PC-3 (cell line): ENCODE measurements around the gene PEX11G. TPM values are rescaled to one million over a fixed set of nuclear protein-coding genes. Genes with fewer than 3 reads are reported as not detected.

Source experiments
- ATAC-seq: fragments of 200-7000 bp; cut with Tn5 transposase; 2 replicates; pipeline ENCODE4 v1.9.1; 2020; ENCODE audit warnings: mild to moderate bottlenecking, moderate library complexity
- BruUV-seq: library from RNA; stranded (reverse); fragments of 400-500 nt; replicated peaks from 2 replicates; lab custom pipeline; 2021; lab: Mats Ljungman, UMichigan
- CTCF ChIA-PET: fragments of 300-600 bp; sonication (Branson Sonifier 250); formaldehyde crosslinking; loops from one replicate; lab custom pipeline; 2022; ENCODE audit warnings: antibody characterized with exemption; lab: Charles Lee
- POLR2A ChIA-PET: fragments of 300-600 bp; sonication (Branson Sonifier 250); formaldehyde crosslinking; loops from one replicate; lab custom pipeline; 2022; ENCODE audit warnings: antibody characterized with exemption; ENCODE audit not compliant: unreplicated experiment; lab: Charles Lee
- DNase-seq: peaks from one replicate; pipeline ENCODE4 v3.0.0-alpha.2; 2015
- H2AFZ ChIP-seq: fragments of 300-600 bp; sonication (generic); 2 replicates; pipeline ENCODE4 v1.6.0; 2016; ENCODE audit warnings: antibody characterized with exemption, low read length
- H3F3A ChIP-seq: fragments of 300-600 bp; sonication (generic); one replicate; pipeline ENCODE4 v1.6.0; 2017; ENCODE audit warnings: antibody characterized with exemption, low read length, control low read depth, mild to moderate bottlenecking; ENCODE audit not compliant: unreplicated experiment
- H3K27ac ChIP-seq: fragments of 300-600 bp; sonication (generic); 2 replicates; pipeline ENCODE4 v1.5.1; 2016; ENCODE audit warnings: mild to moderate bottlenecking, low read length
- H3K27me3 ChIP-seq: fragments of 300-600 bp; sonication (generic); 2 replicates; pipeline ENCODE4 v1.6.1; 2016; ENCODE audit warnings: low read length, mixed read lengths
- H3K36me3 ChIP-seq: fragments of 300-600 bp; sonication (generic); 2 replicates; pipeline ENCODE4 v1.6.1; 2016; ENCODE audit warnings: low read depth, mixed run types, low read length, mixed read lengths
- H3K4me1 ChIP-seq: fragments of 300-600 bp; sonication (generic); 2 replicates; pipeline ENCODE4 v1.5.1; 2016; ENCODE audit warnings: low read length; ENCODE audit not compliant: insufficient read depth
- H3K4me2 ChIP-seq: fragments of 300-600 bp; sonication (generic); 2 replicates; pipeline ENCODE4 v1.6.0; 2016; ENCODE audit warnings: low read length
- H3K4me3 ChIP-seq: fragments of 300-600 bp; sonication (generic); 2 replicates; pipeline ENCODE4 v1.5.1; 2016; ENCODE audit warnings: mild to moderate bottlenecking, low read length, mixed read lengths
- H3K79me2 ChIP-seq: fragments of 300-600 bp; sonication (generic); 2 replicates; pipeline ENCODE4 v1.6.1; 2017; ENCODE audit warnings: low read length, mixed read lengths
- H3K9ac ChIP-seq: fragments of 300-600 bp; sonication (generic); 2 replicates; pipeline ENCODE4 v1.6.0; 2016; ENCODE audit warnings: mild to moderate bottlenecking, low read length
- H3K9me2 ChIP-seq: fragments of 300-600 bp; sonication (generic); replicated peaks from 2 replicates; pipeline ENCODE4 v1.6.1; 2016; ENCODE audit warnings: mixed run types, low read length, mixed read lengths
- H3K9me3 ChIP-seq: fragments of 300-600 bp; sonication (generic); 2 replicates; pipeline ENCODE4 v1.6.1; 2016; ENCODE audit warnings: low read length, mixed read lengths
- H4K20me1 ChIP-seq: fragments of 300-600 bp; sonication (generic); 2 replicates; pipeline ENCODE4 v1.6.1; 2016; ENCODE audit warnings: low read length, mixed read lengths
- CTCF ChIP-seq: fragments of 300-600 bp; sonication (generic); conservative IDR thresholded peaks from 2 replicates; pipeline ENCODE4 v1.5.1; 2017; ENCODE audit warnings: antibody characterized with exemption, low read depth, mild to moderate bottlenecking, low read length
- EZH2 ChIP-seq: fragments of 300-600 bp; sonication (generic); IDR thresholded peaks from one replicate; pipeline ENCODE4 v1.6.1; 2017; ENCODE audit warnings: antibody characterized with exemption, mild to moderate bottlenecking, low read length; ENCODE audit not compliant: unreplicated experiment
- EZH2phosphoT487 ChIP-seq: fragments of 300-600 bp; sonication (generic); IDR thresholded peaks from 2 replicates; pipeline ENCODE4 v1.6.1; 2018; ENCODE audit warnings: mild to moderate bottlenecking, antibody characterized with exemption, low read length, borderline replicate concordance
- intact Hi-C: fragments of 100-400 bp; cut with micrococcal nuclease; formaldehyde crosslinking; loops from 2 replicates; pipeline ENCODE4 v1.9.0; 2023
- total RNA-seq: library from RNA; depleted of rRNA; stranded (reverse); fragments of >200 nt; gene quantifications from 2 replicates; pipeline ENCODE4 v1.2.3, GENCODE V29; 2014

The PEX11G gene
- total RNA-seq, 1 experiment from 2014 or later: 6.6 TPM

GRCh38 chr19:7529610-7530490, 41.0 kb upstream of the PEX11G start:
- no peaks in the 10 kb centered on the region for H3F3A ChIP-seq
- no peak overlapping the region for H3K27ac ChIP-seq
- no peaks in the 10 kb centered on the region for H3K27me3 ChIP-seq
- no peak for ATAC-seq
- CTCF ChIA-PET: no interaction called here
- no peaks in the 10 kb centered on the region for H4K20me1 ChIP-seq
- POLR2A ChIA-PET: no interaction called here
- H3K9ac ChIP-seq: no peak overlapping the region
- H3K4me3 ChIP-seq: no peak overlapping the region
- H3K9me2 ChIP-seq: no peaks in the 10 kb centered on the region
- H2AFZ ChIP-seq: no peak overlapping the region
- no peak overlapping the region for H3K4me2 ChIP-seq
- no peaks in the 10 kb centered on the region; the same call in 1 of the 2 replicates for H3K36me3 ChIP-seq
- no peaks in the 10 kb centered on the region for H3K9me3 ChIP-seq
- TF ChIP-seq EZH2phosphoT487 (no peak), CTCF (no peak), EZH2 (no peak)
- no peaks in the 10 kb centered on the region for H3K79me2 ChIP-seq
- DNase-seq: no peak
- no TSS peak for BruUV-seq
- H3K4me1 ChIP-seq: peaks cover 5% of the 10 kb centered on the region
- intact Hi-C loops: loop anchor here (10.0 kb wide), 1 partner anchor 1845 kb away; the partner anchor contains the start of genes HSD11B1L and MICOS13

- DNase-seq (no peak), ATAC-seq (no peak)
- H3F3A ChIP-seq: no peaks in the 10 kb centered on the region
- TF ChIP-seq CTCF: no peak
- TF ChIP-seq EZH2phosphoT487: no peak
- TF ChIP-seq EZH2: no peak
- H3K9me2 ChIP-seq: no peaks in the 10 kb centered on the region
- H3K27me3 ChIP-seq: no peaks in the 10 kb centered on the region
- H3K27ac ChIP-seq: no peak overlapping the region
- CTCF ChIA-PET: no interaction called here
- H4K20me1 ChIP-seq: no peaks in the 10 kb centered on the region
- no peaks in the 10 kb centered on the region for H3K79me2 ChIP-seq
- POLR2A ChIA-PET: no interaction called here
- H2AFZ ChIP-seq: no peak overlapping the region
- no peak overlapping the region for H3K9ac ChIP-seq
- BruUV-seq: no TSS peak
- no peak overlapping the region for H3K4me2 ChIP-seq
- intact Hi-C loops: no loop called here
- no peaks in the 10 kb centered on the region for H3K9me3 ChIP-seq
- H3K4me3 ChIP-seq: no peak overlapping the region
- no peaks in the 10 kb centered on the region; the same call in 1 of the 2 replicates for H3K36me3 ChIP-seq
- H3K4me1 ChIP-seq: peaks cover 5% of the 10 kb centered on the region
Measured at GRCh38 chr19:7529246-7529600, 40.4 kb upstream of the PEX11G start.
